A549 (cell line): ENCODE data around the gene EML4.

Experiments used
- CHD4 ChIP-seq: fragments of 200-600 bp; sonication (generic); IDR thresholded peaks from 2 replicates; pipeline ENCODE4 v1.6.1; 2016; ENCODE audit warnings: antibody characterized with exemption, mild to moderate bottlenecking, borderline replicate concordance
- HEYL ChIP-seq: fragments of 250-450 bp; sonication (Bioruptor Pico); IDR thresholded peaks from 2 replicates; pipeline ENCODE4 v1.8.0; 2021; ENCODE audit warnings: mild to moderate bottlenecking, moderate library complexity
- KDM5A ChIP-seq: fragments of 200-600 bp; sonication (generic); IDR thresholded peaks from 2 replicates; pipeline ENCODE4 v1.6.1; 2016; ENCODE audit warnings: antibody characterized with exemption, mild to moderate bottlenecking
- MYC ChIP-seq: IDR thresholded peaks from 2 replicates; pipeline ENCODE4 v1.6.1; 2012; ENCODE audit warnings: mild to moderate bottlenecking, inconsistent platforms, low read length, improper control_type of control experiment, borderline replicate concordance
- NR3C1 ChIP-seq: fragments of >200 bp; sonication (Bioruptor Twin); formaldehyde crosslinking; IDR thresholded peaks from 3 replicates; pipeline ENCODE4 v1.6.1; 2017
- POLR2A ChIP-seq: IDR thresholded peaks from 2 replicates; pipeline ENCODE4 v1.6.1; 2012; ENCODE audit warnings: mild to moderate bottlenecking, low read length
- POLR2AphosphoS2 ChIP-seq: conservative IDR thresholded peaks from 2 replicates; pipeline ENCODE4 v1.6.1; 2012; ENCODE audit warnings: low read length, improper control_type of control experiment, inconsistent platforms
- RAD21 ChIP-seq, 2 experiments: fragments of >200 bp in 1 of 2; sonication (Bioruptor Twin) in 1 of 2; formaldehyde crosslinking in 1 of 2; IDR thresholded peaks in 1 of 2; conservative IDR thresholded peaks in 1 of 2; 2 replicates in 1 of 2; 3 replicates in 1 of 2; pipeline ENCODE4 v1.6.1; 2012 to 2018; ENCODE audit warnings: inconsistent platforms in 1 of 2
- RFX5 ChIP-seq: fragments of 450-650 bp; IDR thresholded peaks from 2 replicates; pipeline ENCODE4 v1.7.1; 2014; ENCODE audit warnings: antibody characterized with exemption, mild to moderate bottlenecking, moderate library complexity
- USF2 ChIP-seq: fragments of 450-650 bp; IDR thresholded peaks from 2 replicates; pipeline ENCODE4 v1.6.1; 2014; ENCODE audit warnings: antibody characterized with exemption
- TF ChIP-seq, protein P1 (sequence below): fragments of >200 bp; sonication (Bioruptor Twin); formaldehyde crosslinking; IDR thresholded peaks from 3 replicates; pipeline ENCODE4 v1.5.1; 2016
- TF ChIP-seq, protein P2 (sequence below): fragments of 250-450 bp; sonication (Bioruptor Pico); IDR thresholded peaks from 2 replicates; pipeline ENCODE4 v1.5.0; 2021; ENCODE audit warnings: mild to moderate bottlenecking, moderate library complexity, borderline replicate concordance
- TF ChIP-seq, protein P3 (sequence below): IDR thresholded peaks from 2 replicates; pipeline ENCODE4 v1.6.1; 2012
- TF ChIP-seq, protein P4 (sequence below): fragments of 200-600 bp; sonication (generic); IDR thresholded peaks from 2 replicates; pipeline ENCODE4 v1.6.1; 2016; ENCODE audit warnings: antibody characterized with exemption, mild to moderate bottlenecking, moderate library complexity

- TF ChIP-seq, protein P1, sequence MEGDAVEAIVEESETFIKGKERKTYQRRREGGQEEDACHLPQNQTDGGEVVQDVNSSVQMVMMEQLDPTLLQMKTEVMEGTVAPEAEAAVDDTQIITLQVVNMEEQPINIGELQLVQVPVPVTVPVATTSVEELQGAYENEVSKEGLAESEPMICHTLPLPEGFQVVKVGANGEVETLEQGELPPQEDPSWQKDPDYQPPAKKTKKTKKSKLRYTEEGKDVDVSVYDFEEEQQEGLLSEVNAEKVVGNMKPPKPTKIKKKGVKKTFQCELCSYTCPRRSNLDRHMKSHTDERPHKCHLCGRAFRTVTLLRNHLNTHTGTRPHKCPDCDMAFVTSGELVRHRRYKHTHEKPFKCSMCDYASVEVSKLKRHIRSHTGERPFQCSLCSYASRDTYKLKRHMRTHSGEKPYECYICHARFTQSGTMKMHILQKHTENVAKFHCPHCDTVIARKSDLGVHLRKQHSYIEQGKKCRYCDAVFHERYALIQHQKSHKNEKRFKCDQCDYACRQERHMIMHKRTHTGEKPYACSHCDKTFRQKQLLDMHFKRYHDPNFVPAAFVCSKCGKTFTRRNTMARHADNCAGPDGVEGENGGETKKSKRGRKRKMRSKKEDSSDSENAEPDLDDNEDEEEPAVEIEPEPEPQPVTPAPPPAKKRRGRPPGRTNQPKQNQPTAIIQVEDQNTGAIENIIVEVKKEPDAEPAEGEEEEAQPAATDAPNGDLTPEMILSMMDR, result no peak
- no peak for TF ChIP-seq POLR2A
- TF ChIP-seq, protein P2, sequence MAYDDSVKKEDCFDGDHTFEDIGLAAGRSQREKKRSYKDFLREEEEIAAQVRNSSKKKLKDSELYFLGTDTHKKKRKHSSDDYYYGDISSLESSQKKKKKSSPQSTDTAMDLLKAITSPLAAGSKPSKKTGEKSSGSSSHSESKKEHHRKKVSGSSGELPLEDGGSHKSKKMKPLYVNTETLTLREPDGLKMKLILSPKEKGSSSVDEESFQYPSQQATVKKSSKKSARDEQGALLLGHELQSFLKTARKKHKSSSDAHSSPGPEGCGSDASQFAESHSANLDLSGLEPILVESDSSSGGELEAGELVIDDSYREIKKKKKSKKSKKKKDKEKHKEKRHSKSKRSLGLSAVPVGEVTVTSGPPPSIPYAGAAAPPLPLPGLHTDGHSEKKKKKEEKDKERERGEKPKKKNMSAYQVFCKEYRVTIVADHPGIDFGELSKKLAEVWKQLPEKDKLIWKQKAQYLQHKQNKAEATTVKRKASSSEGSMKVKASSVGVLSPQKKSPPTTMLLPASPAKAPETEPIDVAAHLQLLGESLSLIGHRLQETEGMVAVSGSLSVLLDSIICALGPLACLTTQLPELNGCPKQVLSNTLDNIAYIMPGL (CRISPR knock-in tag), result no peak
- no peak for TF ChIP-seq MYC
- TF ChIP-seq, protein P3, sequence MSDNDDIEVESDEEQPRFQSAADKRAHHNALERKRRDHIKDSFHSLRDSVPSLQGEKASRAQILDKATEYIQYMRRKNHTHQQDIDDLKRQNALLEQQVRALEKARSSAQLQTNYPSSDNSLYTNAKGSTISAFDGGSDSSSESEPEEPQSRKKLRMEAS, result no peak
- no peak for TF ChIP-seq CHD4
- TF ChIP-seq, protein P4, sequence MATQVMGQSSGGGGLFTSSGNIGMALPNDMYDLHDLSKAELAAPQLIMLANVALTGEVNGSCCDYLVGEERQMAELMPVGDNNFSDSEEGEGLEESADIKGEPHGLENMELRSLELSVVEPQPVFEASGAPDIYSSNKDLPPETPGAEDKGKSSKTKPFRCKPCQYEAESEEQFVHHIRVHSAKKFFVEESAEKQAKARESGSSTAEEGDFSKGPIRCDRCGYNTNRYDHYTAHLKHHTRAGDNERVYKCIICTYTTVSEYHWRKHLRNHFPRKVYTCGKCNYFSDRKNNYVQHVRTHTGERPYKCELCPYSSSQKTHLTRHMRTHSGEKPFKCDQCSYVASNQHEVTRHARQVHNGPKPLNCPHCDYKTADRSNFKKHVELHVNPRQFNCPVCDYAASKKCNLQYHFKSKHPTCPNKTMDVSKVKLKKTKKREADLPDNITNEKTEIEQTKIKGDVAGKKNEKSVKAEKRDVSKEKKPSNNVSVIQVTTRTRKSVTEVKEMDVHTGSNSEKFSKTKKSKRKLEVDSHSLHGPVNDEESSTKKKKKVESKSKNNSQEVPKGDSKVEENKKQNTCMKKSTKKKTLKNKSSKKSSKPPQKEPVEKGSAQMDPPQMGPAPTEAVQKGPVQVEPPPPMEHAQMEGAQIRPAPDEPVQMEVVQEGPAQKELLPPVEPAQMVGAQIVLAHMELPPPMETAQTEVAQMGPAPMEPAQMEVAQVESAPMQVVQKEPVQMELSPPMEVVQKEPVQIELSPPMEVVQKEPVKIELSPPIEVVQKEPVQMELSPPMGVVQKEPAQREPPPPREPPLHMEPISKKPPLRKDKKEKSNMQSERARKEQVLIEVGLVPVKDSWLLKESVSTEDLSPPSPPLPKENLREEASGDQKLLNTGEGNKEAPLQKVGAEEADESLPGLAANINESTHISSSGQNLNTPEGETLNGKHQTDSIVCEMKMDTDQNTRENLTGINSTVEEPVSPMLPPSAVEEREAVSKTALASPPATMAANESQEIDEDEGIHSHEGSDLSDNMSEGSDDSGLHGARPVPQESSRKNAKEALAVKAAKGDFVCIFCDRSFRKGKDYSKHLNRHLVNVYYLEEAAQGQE, result no peak
- TF ChIP-seq KDM5A, result no peak
- no peak for TF ChIP-seq HEYL (CRISPR knock-in tag)
- no peak for TF ChIP-seq NR3C1
- no peak for TF ChIP-seq RAD21 (conservative IDR thresholded peaks at IDR 0.05 in 1 of 2, IDR thresholded peaks at IDR 0.05 in 1 of 2)
- TF ChIP-seq USF2, result no peak
- TF ChIP-seq RFX5, result no peak
- no peak for TF ChIP-seq POLR2AphosphoS2
These were observed 3.4 kb downstream of the EML4 start for GRCh38 chr2:42172566-42172965.
